ENCODE results near the gene SSNA1.

Gene SSNA1

GRCh38 chr9:137225699-137226331 is 37.3 kb downstream of the SSNA1 start:
- TF ChIP-seq, protein P1, sequence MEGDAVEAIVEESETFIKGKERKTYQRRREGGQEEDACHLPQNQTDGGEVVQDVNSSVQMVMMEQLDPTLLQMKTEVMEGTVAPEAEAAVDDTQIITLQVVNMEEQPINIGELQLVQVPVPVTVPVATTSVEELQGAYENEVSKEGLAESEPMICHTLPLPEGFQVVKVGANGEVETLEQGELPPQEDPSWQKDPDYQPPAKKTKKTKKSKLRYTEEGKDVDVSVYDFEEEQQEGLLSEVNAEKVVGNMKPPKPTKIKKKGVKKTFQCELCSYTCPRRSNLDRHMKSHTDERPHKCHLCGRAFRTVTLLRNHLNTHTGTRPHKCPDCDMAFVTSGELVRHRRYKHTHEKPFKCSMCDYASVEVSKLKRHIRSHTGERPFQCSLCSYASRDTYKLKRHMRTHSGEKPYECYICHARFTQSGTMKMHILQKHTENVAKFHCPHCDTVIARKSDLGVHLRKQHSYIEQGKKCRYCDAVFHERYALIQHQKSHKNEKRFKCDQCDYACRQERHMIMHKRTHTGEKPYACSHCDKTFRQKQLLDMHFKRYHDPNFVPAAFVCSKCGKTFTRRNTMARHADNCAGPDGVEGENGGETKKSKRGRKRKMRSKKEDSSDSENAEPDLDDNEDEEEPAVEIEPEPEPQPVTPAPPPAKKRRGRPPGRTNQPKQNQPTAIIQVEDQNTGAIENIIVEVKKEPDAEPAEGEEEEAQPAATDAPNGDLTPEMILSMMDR (IDR thresholded peaks at IDR 0.05; ENCODE audit: poor library complexity, severe bottlenecking): no peak
- DNase-seq (ENCODE audit: low spot score) (no peak), ATAC-seq (ENCODE audit: low read depth) (no peak)
- peak overlapping the region; percentile 92 for H3K27ac ChIP-seq (ENCODE audit: poor library complexity, severe bottlenecking)
- H3K4me1 ChIP-seq (ENCODE audit: insufficient read depth, poor library complexity, severe bottlenecking): peaks cover 32% of the 10 kb centered on the region
- H3K36me3 ChIP-seq (ENCODE audit: low read depth): no peaks in the 10 kb centered on the region
- H3K9me3 ChIP-seq (ENCODE audit: severe bottlenecking): no peaks in the 10 kb centered on the region
- no peaks in the 10 kb centered on the region for H3K27me3 ChIP-seq (ENCODE audit: insufficient read depth, poor library complexity, severe bottlenecking)
- H3K4me3 ChIP-seq (ENCODE audit: severe bottlenecking): no peak overlapping the region

GRCh38 chr9:137226338-137227053 is 38.0 kb downstream of the SSNA1 start:
- Histone ChIP-seq H3K27ac (ENCODE audit: poor library complexity, severe bottlenecking) (peak overlapping the region; percentile 92), H3K4me3 (ENCODE audit: severe bottlenecking) (no peak overlapping the region), H3K27me3 (ENCODE audit: insufficient read depth, poor library complexity, severe bottlenecking) (no peaks in the 10 kb centered on the region), H3K9me3 (ENCODE audit: severe bottlenecking) (no peaks in the 10 kb centered on the region), H3K4me1 (ENCODE audit: insufficient read depth, poor library complexity, severe bottlenecking) (peaks cover 32% of the 10 kb centered on the region), H3K36me3 (ENCODE audit: low read depth) (no peaks in the 10 kb centered on the region)
- ATAC-seq (ENCODE audit: low read depth) (peak; percentile 59), DNase-seq (ENCODE audit: low spot score) (peak; percentile 95)
- TF ChIP-seq, protein P1 (IDR thresholded peaks at IDR 0.05; ENCODE audit: poor library complexity, severe bottlenecking): no peak

GRCh38 chr9:137227054-137227852 is 38.8 kb downstream of the SSNA1 start, which contains the start of gene RNF224:
TSS of gene RNF224 (plus strand) at chr9:137227502. CDS start at chr9:137228336, 834 bp downstream.
- no peak within 1 kb of the TSS for H3K4me3 ChIP-seq (ENCODE audit: severe bottlenecking)
- TF ChIP-seq, protein P1 (IDR thresholded peaks at IDR 0.05; ENCODE audit: poor library complexity, severe bottlenecking): peak; percentile 88
- H3K27me3 ChIP-seq (ENCODE audit: insufficient read depth, poor library complexity, severe bottlenecking): no peaks in the 10 kb centered on the region
- H3K4me1 ChIP-seq (ENCODE audit: insufficient read depth, poor library complexity, severe bottlenecking): peaks cover 32% of the 10 kb centered on the region
- no peaks in the 10 kb centered on the region for H3K9me3 ChIP-seq (ENCODE audit: severe bottlenecking)
- no peaks in the 10 kb centered on the region for H3K36me3 ChIP-seq (ENCODE audit: low read depth)
- peak within 1 kb of the TSS; percentile 92 for H3K27ac ChIP-seq (ENCODE audit: poor library complexity, severe bottlenecking)
- DNase-seq (ENCODE audit: low spot score) (peak; percentile 91), ATAC-seq (ENCODE audit: low read depth) (peak; percentile 50)

DNA sequence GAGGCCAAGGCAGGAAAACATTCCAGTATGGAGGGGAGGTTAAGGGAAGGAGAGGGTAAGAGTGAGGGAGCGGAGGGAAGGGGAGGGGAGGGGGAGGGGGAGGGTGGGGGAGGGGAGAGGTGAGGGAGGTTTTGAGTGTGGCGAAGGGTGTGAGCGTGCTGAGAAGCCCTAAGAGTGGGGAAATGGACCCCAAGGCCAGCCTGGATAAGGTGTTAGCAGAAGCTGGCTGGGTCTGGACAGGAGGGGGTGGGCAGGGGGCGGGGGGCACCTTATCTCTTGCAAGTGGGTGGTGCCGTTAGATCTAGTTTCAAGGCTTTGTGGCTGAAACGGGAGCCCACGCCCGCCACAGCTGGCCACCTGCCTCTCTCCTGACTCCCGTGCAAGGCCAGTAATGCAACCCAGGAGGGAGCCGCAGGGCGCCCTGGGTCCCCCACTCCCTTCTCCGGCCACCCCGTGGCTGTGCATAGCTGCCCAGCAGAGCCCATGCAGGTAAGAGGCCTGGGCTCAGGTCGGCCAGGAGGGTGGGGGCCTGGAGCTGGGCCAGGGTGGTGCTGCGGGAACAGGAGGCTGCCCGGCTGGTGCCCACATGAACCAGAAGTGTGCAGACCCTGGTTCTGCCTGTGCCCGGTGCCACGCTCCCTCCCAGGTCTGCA is 39.5 kb downstream of the SSNA1 start:
- no peaks in the 10 kb centered on the region for H3K27me3 ChIP-seq (ENCODE audit: insufficient read depth, poor library complexity, severe bottlenecking)
- peaks cover 32% of the 10 kb centered on the region for H3K4me1 ChIP-seq (ENCODE audit: insufficient read depth, poor library complexity, severe bottlenecking)
- DNase-seq (ENCODE audit: low spot score) (no peak), ATAC-seq (ENCODE audit: low read depth) (no peak)
- no peaks in the 10 kb centered on the region for H3K9me3 ChIP-seq (ENCODE audit: severe bottlenecking)
- peak overlapping the region; percentile 92 for H3K27ac ChIP-seq (ENCODE audit: poor library complexity, severe bottlenecking)
- H3K36me3 ChIP-seq (ENCODE audit: low read depth): no peaks in the 10 kb centered on the region
- no peak overlapping the region for H3K4me3 ChIP-seq (ENCODE audit: severe bottlenecking)
- TF ChIP-seq, protein P1 (IDR thresholded peaks at IDR 0.05; ENCODE audit: poor library complexity, severe bottlenecking): peak; percentile 46
